ENCODE data around the gene KCNIP4. TPM values are rescaled to one million over a fixed set of nuclear protein-coding genes. Genes with fewer than 3 reads are reported as not detected.

KCNIP4 gene
- total and polyA plus RNA-seq, 2 of the 8 experiments (the other 6 are each of a cell fraction or from before 2014, with no cell fraction given): 0.06 TPM; not detected in 1

DNA sequence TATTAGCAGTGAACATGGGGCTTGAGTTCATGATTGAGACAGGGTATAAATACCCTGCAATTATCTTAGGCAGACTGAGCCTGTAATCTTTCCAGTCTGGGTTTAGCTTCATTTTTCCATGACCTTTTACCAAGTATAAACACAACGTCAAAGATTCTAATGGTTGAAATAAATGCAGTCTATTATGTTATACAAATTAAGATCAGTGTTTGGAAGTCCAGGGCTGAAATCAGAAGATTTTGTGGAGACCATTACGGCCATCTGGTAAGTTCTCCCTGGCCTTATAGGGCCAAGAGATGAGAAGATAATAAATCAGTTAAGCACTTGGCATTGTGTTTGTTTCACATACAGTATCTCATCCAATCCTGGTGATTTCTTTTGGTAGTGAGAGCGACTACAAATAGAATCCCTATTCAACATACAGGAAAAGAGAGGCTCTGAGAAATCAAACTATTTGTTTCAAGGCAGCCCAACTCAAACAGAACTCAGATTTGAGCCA lies 822.5 kb downstream of the KCNIP4 start:
- no peaks in the 10 kb centered on the region for H3K79me1 ChIP-seq (ENCODE audit: low read depth, low read length)
- no peak overlapping the region for H2AK5ac ChIP-seq (ENCODE audit: low read depth, low read length)
- H3K9ac ChIP-seq (replicated peaks in 1 of 4; ENCODE audit: extremely low read depth in 1 of 4, low read depth in 3 of 4, low read length in 3 of 4): no peak overlapping the region
- H4K5ac ChIP-seq (ENCODE audit: insufficient read length, low read depth, low read length): no peak overlapping the region
- H3K4me2 ChIP-seq (ENCODE audit: insufficient read depth in 1 of 2, low read depth in 2 of 2, low read length in 2 of 2): no peak overlapping the region
- no peak overlapping the region for H2BK20ac ChIP-seq (ENCODE audit: low read length)
- no peak overlapping the region for H3K14ac ChIP-seq (ENCODE audit: insufficient read length)
- H4K8ac ChIP-seq (ENCODE audit: extremely low read depth, insufficient read depth, low read length): no peak overlapping the region
- H3K9me3 ChIP-seq (ENCODE audit: insufficient read depth in 2 of 2, low read depth in 1 of 2, low read length in 1 of 2): peaks cover 0 to 2% of the 10 kb centered on the region in 2 experiments; a peak in 1 of 4 replicates
- no peak overlapping the region for H3K4me3 ChIP-seq (ENCODE audit: extremely low read depth in 1 of 4, insufficient read depth in 2 of 4, low read depth in 3 of 4, low read length in 4 of 4)
- CTCF ChIA-PET (ENCODE audit: partially characterized antibody): interaction anchor here (1.2 kb wide), 1 partner anchor 8 kb away, joined by 5 read pairs; no protein-coding TSS in a partner anchor
- no peak overlapping the region for H3K18ac ChIP-seq (ENCODE audit: extremely low read depth, low read length)
- no peaks in the 10 kb centered on the region for H3K4me1 ChIP-seq (replicated peaks in 1 of 4; ENCODE audit: control insufficient read depth in 3 of 4, insufficient read depth in 4 of 4, low read length in 3 of 4)
- DNase-seq (ENCODE audit: low read depth in 1 of 2, low spot score in 2 of 2) (no peak), FAIRE-seq (no peak)
- H3K23ac ChIP-seq (ENCODE audit: insufficient read length): no peak overlapping the region
- no peak overlapping the region for H3K27ac ChIP-seq (ENCODE audit: low read depth, low read length)
- H2BK12ac ChIP-seq (ENCODE audit: low read depth, low read length): no peak overlapping the region
- no peak overlapping the region for H2BK5ac ChIP-seq (ENCODE audit: low read depth, low read length)
- H3K27me3 ChIP-seq (replicated peaks in 1 of 4; ENCODE audit: control insufficient read depth in 3 of 4, extremely low read depth in 1 of 4, insufficient read depth in 3 of 4, low read length in 3 of 4): no peaks in the 10 kb centered on the region
- H4K91ac ChIP-seq (replicated peaks; ENCODE audit: insufficient read length, low read length): no peak overlapping the region
- no peaks in the 10 kb centered on the region for H3K79me2 ChIP-seq (ENCODE audit: control insufficient read depth in 1 of 2, insufficient read depth in 2 of 2, low read length in 2 of 2)
- no peaks in the 10 kb centered on the region for H4K20me1 ChIP-seq (replicated peaks in 1 of 2; ENCODE audit: control insufficient read depth in 1 of 2, insufficient read depth in 2 of 2, low read length in 2 of 2)
- POLR2A ChIA-PET (ENCODE audit: partially characterized antibody): no interaction called here
- no peak overlapping the region for H2BK15ac ChIP-seq (ENCODE audit: low read length)
- no peak overlapping the region for H2BK120ac ChIP-seq (replicated peaks; ENCODE audit: low read depth, low read length)
- H2AFZ ChIP-seq (ENCODE audit: low read length): no peak overlapping the region
- WGBS, 2 experiments (ENCODE audit: extremely low coverage in 1 of 2, insufficient coverage in 1 of 2, insufficient read length in 1 of 2, insufficient replicate concordance in 2 of 2, low coverage in 1 of 2, low lambda C conversion rate in 2 of 2, missing lambda C conversion rate in 1 of 2): 64% methylated on average over 3 of the region's 3 CpGs; no CpG with 5 or more reads in 1 of the 2 experiments
- H3K56ac ChIP-seq (replicated peaks; ENCODE audit: insufficient read length, low read depth, low read length): no peak overlapping the region
- H3K4ac ChIP-seq (replicated peaks; ENCODE audit: insufficient read length, low read depth, low read length): no peak overlapping the region
- no peaks in the 10 kb centered on the region for H3K23me2 ChIP-seq (ENCODE audit: low read depth, low read length)
- H3K36me3 ChIP-seq (ENCODE audit: control insufficient read depth in 2 of 4, insufficient read depth in 4 of 4, low read length in 3 of 4): no peaks in the 10 kb centered on the region
- TF ChIP-seq NANOG (IDR thresholded peaks at IDR 0.05; ENCODE audit: insufficient read depth, low read depth, low read length, poor library complexity, severe bottlenecking) (no peak), CHD1 (IDR thresholded peaks at IDR 0.05; ENCODE audit: low read depth, low read length) (no peak), CREB1 (IDR thresholded peaks at IDR 0.05) (no peak), ZNF274 (IDR thresholded peaks at IDR 0.05; ENCODE audit: borderline replicate concordance, extremely low read depth, low read length) (no peak), JUN (IDR thresholded peaks at IDR 0.05; ENCODE audit: low read depth, low read length) (no peak), HDAC6 (IDR thresholded peaks at IDR 0.05; ENCODE audit: low read depth, low read length) (no peak), EZH2 (IDR thresholded peaks at IDR 0.05; ENCODE audit: low read depth, low read length, severe bottlenecking) (no peak), KDM4A (IDR thresholded peaks at IDR 0.05; ENCODE audit: low read depth, low read length, severe bottlenecking) (no peak), GTF2F1 (IDR thresholded peaks at IDR 0.05; ENCODE audit: borderline replicate concordance, low read depth, low read length) (no peak), SP4 (IDR thresholded peaks at IDR 0.05; ENCODE audit: low read length) (no peak), RXRA (IDR thresholded peaks at IDR 0.05; ENCODE audit: insufficient read depth, low read depth, low read length) (no peak), TEAD4 (IDR thresholded peaks at IDR 0.05; ENCODE audit: low read depth, low read length) (no peak), EP300 (IDR thresholded peaks at IDR 0.05; ENCODE audit: borderline replicate concordance in 1 of 2, low read depth in 2 of 2, low read length in 2 of 2) (no peak)
- TF ChIP-seq, protein P1, sequence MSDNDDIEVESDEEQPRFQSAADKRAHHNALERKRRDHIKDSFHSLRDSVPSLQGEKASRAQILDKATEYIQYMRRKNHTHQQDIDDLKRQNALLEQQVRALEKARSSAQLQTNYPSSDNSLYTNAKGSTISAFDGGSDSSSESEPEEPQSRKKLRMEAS (IDR thresholded peaks at IDR 0.05): no peak

Data from H1 (cell line).